Right lobe of liver (tissue), 4 donors: Measurements from ENCODE around the gene COL23A1.

ENCODE experiments used
- POLR2A ChIP-seq: fragments of 450-650 bp; IDR thresholded peaks from one replicate; pipeline ENCODE4 v1.6.1; 2017; ENCODE audit warnings: antibody characterized with exemption, mild to moderate bottlenecking
- TF ChIP-seq, protein P1 (sequence below), 4 donors: fragments of 200-600 bp in 3 of 4; fragments of 450-650 bp in 1 of 4; IDR thresholded peaks; one replicate each; pipeline versions ENCODE4 v1.5.1 to v1.8.0; 2016 to 2022; ENCODE audit warnings: antibody characterized with exemption in 4 of 4, mild to moderate bottlenecking in 2 of 4
- donor health status: DM: no; HTN: no; CAD: no.
- donor health status: DM: no; HTN: no; CAD: no.
- donor health status: DM: no; HTN: yes; CAD: no.

GRCh38 chr5:178403351-178403750 is 186.8 kb downstream of the COL23A1 start:
- TF ChIP-seq POLR2A = no peak
- TF ChIP-seq, protein P1, sequence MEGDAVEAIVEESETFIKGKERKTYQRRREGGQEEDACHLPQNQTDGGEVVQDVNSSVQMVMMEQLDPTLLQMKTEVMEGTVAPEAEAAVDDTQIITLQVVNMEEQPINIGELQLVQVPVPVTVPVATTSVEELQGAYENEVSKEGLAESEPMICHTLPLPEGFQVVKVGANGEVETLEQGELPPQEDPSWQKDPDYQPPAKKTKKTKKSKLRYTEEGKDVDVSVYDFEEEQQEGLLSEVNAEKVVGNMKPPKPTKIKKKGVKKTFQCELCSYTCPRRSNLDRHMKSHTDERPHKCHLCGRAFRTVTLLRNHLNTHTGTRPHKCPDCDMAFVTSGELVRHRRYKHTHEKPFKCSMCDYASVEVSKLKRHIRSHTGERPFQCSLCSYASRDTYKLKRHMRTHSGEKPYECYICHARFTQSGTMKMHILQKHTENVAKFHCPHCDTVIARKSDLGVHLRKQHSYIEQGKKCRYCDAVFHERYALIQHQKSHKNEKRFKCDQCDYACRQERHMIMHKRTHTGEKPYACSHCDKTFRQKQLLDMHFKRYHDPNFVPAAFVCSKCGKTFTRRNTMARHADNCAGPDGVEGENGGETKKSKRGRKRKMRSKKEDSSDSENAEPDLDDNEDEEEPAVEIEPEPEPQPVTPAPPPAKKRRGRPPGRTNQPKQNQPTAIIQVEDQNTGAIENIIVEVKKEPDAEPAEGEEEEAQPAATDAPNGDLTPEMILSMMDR (IDR thresholded peaks at IDR 0.05) = no peak
